OCI-LY1 (cell line): ENCODE results near the gene ZBP1.

Experiments
- CTCF ChIP-seq: fragments of 200-600 bp; sonication (generic), shearing (Covaris generic); IDR thresholded peaks from 2 replicates; pipeline ENCODE4 v1.5.1; 2017; ENCODE audit warnings: mild to moderate bottlenecking, antibody characterized with exemption, low read length, moderate library complexity, mixed read lengths
- EZH2 ChIP-seq: fragments of 200-600 bp; sonication (generic), shearing (Covaris generic); IDR thresholded peaks from 2 replicates; pipeline ENCODE4 v1.8.0; 2017; ENCODE audit warnings: borderline replicate concordance, mixed run types, mild to moderate bottlenecking, antibody characterized with exemption, low read length, moderate library complexity, mixed read lengths

- TF ChIP-seq CTCF (no peak), EZH2 (no peak)
Observed at GRCh38 chr20:57580478-57581201, 39.6 kb downstream of the ZBP1 start.
